ENCODE measurements around the gene DOCK4. TPM values are rescaled to one million over a fixed set of nuclear protein-coding genes. Genes with fewer than 3 reads are reported as not detected.

Gene DOCK4
- total RNA-seq, 1 donor from 2014 or later: 0.23 TPM

DNA sequence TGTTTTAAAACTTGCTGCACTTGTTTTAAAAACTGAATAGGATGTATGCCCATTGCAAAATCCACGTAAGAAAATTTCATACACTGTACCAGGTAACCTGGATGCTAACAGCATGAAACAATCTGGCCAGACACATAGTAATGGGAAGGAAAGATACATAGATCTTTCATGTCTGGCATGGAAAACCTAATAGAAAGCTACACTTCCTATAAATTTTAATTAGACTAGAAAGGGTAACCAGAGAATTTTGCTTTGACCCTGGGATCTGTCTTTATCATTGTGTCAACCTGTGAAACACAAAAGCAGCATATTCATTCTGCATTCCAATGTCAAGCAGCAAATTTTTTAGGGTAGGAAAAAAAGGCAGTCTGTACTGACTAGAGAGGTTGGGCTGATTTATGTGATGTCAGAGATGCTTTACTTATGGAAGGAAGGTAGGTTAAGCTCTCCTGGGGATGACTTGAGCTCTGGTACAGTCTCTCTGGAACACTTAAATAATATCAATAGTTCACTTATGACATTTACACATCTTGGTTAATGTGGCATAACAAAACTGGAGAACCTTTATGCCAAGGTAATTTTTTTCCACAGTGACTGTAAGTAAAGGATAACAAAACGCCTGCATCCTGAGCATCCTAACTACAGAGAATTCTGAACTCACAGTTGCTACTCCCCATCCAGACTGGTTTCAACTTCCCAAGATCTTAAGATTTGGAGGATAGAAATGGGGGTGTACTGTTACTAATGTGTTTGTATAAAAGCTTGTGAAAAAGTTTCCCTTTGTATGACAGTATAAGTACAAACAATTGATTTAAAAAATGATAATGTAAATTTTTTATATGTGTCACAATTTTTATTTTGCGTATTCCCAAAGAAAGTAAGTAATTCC lies 44.7 kb downstream of the DOCK4 start:
- intact Hi-C loops (cut with micrococcal nuclease): no loop called here

DNA sequence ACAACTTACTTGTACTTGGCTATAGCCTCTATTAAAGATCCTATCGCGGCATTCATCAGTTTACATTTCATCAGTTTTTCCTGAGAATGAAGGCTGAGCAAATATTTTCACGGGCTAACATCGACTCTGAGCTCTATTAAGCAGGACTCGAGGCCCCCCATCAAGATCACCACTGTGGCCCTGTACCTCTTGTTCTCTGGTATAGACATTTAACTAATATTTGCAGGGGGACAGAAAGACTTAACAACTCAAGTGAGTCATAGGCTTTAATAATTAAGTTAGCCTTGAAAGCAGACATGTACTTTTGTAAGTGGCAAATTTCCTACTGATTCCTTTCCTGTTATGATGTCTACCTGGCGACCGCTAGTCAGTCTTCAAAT lies 45.4 kb downstream of the DOCK4 start:
- intact Hi-C loops (cut with micrococcal nuclease): no loop called here

DNA sequence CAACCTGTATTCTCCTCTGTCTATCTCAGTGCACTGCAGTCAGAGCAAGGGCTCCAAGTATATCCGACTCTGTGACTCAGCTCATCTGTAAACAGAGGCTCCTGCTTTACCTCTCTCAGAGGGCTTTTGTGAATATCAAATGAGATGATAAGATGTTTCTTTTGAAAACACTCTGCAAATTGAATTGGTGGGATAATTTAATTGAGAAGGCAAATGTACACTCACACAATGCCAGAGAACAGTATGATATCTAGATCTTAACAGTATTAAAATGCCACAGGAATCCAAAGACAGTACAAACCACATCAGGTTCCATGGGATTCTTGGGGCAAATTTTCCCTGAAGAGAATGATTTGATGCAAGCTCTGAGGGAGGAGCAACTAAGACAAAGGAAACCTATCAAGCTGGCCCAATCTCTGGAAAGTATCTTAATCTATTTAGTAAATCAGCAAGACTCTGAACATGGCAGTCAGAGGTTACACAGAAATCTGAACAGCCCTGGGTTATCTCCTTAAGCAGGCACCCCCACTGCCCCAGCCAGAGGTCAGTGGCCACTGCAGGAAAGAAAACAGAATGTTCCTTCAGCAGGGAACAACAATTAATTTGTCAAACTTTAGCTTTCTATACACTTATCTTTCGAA lies 45.9 kb downstream of the DOCK4 start:
- intact Hi-C loops (cut with micrococcal nuclease): no loop called here

DNA sequence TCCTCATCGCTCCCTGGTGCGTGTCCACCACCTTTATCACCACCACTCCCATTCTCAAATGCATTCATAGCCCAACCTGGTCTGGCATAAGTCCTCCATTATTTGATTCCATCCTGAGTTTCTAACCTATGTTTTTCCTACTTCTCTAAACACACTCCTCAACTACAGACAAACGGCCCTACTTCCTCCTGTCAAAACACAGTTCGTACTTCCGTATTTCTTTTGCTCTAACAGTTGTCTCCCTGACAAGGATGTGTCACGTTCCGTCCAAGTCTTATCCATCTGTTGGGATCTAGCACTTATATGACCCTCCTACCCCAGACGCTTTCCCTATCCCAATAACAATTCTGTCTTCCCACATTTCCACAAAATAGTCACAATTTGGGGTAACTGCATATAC lies 46.8 kb downstream of the DOCK4 start:
- intact Hi-C loops (cut with micrococcal nuclease): no loop called here

DNA sequence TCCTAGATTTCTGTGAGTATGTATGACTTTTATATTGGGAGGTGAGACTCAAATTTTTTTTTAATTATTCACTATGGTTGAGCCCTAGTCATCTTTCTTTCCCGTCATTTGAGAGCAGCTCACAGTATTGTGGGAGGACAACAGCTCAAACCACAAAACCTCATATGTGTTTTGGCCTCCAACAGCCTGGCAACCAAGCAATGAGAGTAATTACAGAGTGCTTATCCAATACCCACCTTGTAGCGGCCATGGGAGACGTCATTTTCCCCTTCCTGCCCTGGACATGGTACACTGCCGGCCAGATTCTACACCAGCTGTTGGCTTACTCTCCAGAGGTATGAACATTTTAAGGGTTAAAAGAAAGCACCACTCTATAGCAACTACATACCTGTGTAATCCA lies 49.1 kb downstream of the DOCK4 start:
- intact Hi-C loops (cut with micrococcal nuclease): no loop called here

DNA sequence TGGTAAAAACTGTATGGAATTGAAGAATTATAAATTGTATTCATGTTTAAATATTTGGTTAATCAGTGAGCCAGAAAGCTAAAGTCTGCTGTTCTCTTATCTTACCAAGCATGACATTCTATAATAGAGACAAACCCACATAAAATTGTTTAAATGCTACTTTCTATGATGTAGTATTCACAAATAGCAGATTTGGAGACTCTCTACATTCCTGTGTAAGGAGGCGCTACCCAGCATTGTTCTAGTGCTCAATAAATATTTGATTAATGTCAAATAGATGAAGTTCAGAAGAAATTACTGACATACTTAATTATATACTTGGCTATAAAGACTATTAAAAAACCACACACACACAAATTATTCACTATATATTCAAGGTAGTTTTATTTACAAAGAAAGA lies 49.8 kb downstream of the DOCK4 start:
- intact Hi-C loops (cut with micrococcal nuclease): no loop called here

DNA sequence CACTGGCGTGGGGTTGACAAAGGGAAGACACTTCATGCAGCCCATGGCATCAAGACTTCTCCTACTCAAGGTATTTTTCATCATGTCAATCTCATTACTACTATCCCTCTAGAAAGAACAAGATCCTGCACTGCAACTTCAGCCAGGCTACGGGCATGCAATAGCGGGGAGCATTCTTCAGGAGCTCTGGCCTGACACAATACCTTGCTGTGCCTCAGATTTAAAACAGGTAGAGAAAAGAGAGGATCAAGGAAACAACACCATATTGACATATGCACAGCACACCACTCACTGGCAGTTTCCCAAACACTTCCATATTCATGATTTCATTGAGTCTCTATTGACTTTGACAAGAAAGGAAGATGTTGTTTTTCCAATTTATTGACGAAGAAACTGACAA lies 51.5 kb downstream of the DOCK4 start:
- intact Hi-C loops (cut with micrococcal nuclease): no loop called here

DNA sequence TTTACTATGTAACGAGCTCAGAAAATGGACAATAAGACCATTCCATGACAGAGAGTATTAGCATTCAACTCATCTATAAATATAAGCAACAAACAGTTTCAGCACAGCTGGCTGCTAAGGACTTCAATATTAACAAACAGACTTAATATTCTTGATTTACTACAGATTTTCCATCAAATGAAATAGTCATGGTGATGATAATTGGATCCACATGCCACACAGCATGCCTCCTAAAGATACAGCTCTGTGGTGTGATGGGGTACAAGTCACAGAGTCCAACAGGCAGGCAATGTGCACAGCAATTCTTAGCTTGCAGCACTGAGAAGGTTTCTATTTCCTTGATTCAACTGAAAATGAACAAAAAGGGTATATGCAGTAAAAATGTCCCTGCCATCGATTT lies 54.0 kb downstream of the DOCK4 start:
- intact Hi-C loops (cut with micrococcal nuclease): no loop called here

DNA sequence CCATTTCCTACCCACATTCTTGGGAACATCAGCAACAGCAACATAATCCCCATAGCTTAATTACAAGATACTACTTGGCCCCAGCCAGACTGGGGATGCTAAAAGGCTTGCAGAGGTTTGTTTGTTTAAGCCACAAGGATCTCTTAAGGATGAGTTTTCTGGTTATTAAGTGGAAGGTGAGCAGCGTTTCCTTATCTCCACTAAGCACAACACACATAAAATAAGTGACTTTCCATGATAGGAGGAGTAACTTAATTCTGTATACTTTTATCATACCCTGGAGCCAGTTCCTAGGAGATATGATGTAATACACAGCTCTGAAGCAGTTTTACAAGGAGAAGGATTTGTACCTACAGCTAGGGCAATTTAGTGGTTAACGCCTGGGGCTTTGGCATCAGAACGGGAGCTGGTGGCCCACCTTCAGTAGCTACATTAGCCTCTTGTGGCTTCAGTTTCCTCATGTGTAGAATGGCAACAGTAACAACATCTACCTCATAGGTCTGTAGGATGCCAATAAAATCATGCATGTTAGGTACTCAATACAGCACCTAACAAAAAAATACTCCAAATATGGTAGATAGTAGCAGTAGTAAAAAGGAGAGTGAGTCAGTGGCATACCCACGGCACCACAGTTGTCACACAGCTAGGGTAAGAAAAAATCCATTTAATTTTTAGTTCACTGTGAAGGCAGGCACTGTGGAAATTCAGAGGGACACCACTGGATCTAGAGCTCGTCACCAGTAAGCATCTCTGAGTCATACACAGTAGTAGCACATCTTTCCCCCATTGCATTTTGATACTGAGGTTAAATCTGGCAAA lies 55.2 kb downstream of the DOCK4 start:
- intact Hi-C loops (cut with micrococcal nuclease): no loop called here

DNA sequence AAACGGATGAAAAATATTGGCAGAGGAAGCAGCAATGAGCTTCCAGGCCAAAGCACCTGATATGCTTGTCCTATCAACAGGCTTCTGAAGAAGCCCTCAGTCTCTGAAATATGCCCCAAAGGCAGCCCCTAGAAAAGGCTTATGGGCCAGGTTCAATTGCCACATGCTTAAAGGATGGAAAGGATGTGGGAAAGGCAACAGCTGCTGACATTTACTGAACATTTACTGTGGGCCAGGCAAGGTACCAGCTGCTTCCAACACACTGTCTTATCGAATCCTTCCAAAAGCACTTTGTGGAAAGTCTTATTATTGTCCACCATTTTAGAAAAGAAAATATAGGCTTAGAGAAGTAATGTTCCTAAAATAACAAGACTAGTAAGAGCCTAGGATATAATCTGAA lies 56.5 kb downstream of the DOCK4 start:
- intact Hi-C loops (cut with micrococcal nuclease): no loop called here

DNA sequence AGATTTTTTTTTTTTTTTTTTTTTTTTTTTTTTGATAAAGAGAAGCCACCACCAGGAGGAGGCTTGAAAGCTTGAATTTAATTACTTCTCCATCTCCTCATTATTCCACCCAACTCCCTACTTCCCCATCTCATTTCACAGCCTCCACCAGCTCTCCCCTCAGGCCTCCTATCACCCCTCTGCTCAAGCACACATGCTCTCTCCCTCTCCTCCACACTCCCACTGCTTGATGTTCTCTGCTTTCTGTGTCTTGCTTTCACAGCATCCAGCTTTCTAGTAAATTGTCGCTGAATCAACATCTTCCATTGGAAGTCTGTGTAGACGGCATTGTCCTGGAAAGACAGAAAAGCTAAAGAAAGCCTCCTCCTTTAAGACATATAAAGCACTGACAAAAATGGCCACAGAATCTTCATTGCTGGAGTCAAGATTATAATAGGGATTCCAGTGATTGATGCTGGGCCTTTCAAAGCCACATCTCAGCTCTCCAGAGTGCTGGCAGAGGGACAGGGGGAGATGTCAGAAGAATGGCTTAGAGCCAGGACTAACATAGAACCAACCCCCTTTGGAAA lies 58.3 kb downstream of the DOCK4 start:
- intact Hi-C loops (cut with micrococcal nuclease): no loop called here

DNA sequence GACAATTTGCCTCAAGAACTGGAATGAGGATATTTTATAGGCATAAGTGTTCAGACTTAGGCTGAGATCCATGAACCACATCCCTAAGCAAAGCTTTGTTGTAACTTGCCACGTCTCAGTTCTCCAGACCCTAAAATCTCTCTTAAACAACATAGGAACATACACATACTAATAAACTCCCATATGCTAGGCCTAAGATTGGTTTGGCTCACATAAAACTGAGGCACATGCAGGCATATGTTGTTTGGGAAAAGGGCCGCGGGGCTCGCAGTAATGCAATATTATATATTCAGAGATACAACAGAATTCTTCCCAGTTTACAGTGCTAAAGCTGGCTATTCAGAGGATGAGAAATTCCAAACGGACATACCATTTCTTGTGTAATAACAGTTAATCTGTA lies 61.0 kb downstream of the DOCK4 start:
- intact Hi-C loops (cut with micrococcal nuclease): no loop called here

DNA sequence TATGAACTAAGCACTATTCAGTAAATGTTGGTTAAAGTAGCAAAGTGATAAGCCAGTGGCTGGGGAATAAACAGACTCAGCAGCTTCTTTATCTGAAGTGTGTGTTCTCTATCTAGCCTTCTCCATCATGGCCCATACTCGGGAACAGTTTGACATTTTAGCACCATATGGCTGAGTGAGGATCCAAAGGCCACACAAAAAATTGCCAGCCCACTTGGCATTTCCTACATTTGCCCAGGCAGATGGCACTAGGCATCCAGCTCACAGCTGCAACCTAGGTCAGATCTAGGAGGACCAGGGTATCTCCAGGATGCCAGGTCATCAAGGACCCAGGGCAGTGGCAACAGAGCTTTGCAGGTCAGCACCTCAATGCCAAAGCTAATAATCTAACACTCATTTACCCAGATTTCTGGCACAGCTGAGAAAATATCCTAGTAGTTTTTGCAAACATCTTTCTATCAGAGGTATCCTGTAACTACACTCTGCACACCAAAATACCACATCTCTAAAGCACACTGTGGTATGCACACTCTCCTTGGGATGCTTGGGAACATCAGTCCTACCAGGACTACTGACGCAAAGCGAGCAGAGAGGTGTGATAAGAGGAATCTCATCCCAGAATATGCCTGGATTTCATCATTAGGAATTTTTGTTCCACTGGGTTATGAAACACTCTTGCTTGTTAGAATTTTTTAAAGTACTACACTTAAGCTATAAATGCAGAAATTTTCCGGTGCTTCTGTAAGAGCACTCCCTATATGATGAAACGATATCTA lies 61.7 kb downstream of the DOCK4 start:
- intact Hi-C loops (cut with micrococcal nuclease): no loop called here

DNA sequence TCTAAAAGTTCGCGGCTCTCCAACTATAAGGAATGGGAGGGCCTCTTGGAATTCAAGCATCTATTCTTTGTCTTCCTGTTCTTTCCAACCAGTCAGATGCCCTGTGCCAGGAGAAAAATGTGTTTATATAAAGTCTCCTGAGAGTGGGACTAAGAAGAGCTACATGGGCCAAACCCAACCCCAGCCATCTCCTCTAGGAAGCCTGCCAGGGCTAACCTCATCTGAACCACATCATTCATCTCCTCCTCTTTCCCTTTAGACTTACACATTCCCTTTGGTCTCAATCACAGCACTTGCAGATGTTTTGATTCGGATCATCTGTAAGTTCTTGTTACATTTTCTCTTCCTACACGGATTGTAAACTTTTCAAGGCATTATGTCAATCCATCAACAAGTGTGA lies 62.6 kb downstream of the DOCK4 start:
- intact Hi-C loops (cut with micrococcal nuclease): no loop called here

DNA sequence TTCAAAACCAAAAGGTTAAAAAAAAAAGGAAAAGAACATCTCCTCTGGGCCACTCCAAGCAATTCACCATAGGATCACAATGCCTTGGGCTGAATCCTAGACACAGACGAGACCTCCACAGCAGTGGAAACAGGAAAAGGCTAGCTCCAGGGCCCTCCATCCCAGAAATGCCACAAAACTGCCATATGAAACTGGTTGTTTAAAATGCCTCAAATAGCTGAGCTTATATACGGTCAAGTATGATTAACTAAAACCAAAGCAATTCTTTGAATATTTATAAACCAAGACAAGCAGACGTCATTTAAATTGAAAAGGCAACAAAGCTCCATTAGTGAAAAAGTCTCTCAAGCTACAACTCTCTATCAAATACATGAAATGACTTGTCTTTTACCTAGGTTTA lies 63.1 kb downstream of the DOCK4 start:
- intact Hi-C loops (cut with micrococcal nuclease): no loop called here

DNA sequence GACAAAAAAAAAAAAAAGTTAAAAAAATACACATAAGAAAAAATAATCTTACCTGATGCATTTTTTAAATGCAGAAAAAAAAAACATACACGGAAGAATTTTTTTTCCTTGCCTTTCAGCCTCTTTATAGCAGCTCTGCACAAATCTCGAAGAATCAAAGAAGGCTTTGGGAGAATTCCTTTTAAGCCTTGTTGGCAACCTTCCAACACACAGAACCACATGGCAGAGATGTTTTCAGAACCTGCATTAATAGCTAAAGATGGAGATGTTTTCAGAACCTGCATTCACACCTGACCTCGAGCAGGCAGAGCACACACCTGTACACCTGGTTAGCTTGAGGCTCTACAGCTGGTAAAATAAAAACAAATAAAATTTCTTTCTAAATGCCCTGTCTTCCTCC lies 65.6 kb downstream of the DOCK4 start:
- intact Hi-C loops (cut with micrococcal nuclease): no loop called here

DNA sequence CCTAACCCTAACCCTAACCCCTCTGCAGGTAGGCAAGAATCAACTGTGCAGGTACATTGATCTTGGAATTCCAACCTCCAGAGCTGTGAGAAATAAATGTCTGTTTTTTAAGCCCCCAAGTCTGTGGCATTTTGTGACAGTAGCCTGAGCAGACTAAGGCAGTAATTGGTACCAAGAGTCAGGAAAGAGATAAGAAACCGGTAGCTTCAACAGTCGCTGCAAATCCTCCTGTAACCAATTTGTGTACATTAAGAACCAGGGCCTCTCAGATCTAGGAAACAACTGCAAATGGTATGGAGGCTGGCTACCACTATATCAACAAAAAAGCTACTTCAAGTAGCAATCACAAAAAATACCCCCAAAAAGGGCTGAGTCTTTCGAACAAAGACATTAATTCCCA lies 67.3 kb downstream of the DOCK4 start:
- intact Hi-C loops (cut with micrococcal nuclease): no loop called here

DNA sequence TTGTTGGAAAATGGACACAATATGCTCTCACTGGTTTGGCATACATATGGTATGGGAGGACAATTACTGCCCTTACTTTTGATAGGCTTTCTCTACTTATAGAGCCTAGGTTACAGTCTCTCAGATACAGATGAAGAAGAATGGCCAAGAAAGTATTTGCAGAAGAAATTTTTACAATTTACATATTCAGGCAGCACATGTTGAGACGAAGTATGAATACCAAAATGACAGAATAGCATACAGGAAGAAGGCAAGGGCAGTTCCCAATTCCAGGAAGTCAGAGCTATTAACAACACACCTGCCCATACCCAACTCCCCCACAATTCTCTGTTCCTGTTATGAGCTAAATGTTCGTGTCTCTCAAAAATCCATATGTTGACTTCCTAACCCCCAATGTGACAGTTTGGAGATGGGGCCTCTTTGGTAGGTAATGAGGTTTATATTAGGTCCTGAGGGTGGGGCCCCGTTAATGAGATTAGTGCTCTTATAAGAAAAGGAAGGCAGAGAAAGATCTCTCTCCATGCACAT lies 67.8 kb downstream of the DOCK4 start:
- intact Hi-C loops (cut with micrococcal nuclease): no loop called here

DNA sequence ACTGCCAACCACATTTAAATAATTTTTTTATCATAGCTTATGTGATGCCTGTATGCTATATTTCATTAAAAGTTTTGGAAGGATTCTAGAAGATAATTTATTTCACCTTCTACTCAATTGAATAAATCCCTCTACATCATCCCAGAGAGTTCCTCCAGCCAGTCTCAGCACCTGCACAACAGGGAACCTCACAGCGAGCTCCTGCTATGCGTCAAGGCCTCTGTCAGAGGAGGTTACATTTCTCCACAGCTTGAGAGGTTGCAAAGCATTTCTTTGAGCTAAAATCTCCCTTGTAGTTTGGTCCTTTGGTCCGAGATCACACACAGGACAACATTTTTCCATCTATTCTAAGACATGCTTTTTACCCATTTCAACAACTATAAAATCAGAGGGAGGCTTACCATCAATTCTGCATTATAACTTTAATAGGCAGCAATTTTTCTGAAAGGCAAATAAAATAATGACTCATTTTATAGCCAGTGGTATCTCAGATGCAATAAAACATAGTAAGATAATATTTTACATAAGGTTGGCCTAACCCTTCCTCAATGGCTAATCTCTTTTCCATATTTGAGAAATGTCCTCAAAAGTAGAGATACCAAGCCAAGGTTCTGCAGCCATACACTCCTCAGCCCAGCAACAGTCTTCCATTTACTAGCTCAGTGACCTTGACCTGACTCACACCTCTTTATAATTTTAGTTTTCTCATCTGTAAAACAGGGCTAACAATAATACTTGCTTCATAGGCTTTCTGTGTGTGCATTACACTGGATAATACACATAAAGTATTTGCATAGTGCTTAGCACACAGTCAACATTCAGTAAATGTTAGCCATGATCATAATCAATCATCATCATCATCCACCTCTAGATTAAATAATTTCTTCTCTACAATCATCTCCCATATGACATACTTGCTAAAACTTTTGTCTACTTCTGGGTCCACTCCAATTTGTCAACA lies 68.8 kb downstream of the DOCK4 start:
- intact Hi-C loops (cut with micrococcal nuclease): no loop called here
